Ascending aorta (tissue), 2 donors: ENCODE data around the gene ALDH5A1. TPM values are rescaled to one million over a fixed set of nuclear protein-coding genes. Genes with fewer than 3 reads are reported as not detected.

Experiments used
- DNase-seq, 2 donors: peaks; one replicate each; pipeline ENCODE4 v3.0.0-alpha.2; 2019; ENCODE audit warnings: low spot score in 2 of 2
- H3K27ac ChIP-seq, 2 donors: fragments of 200-600 bp; sonication (generic); one replicate each; pipeline ENCODE4 v1.5.1; 2016 to 2017; ENCODE audit warnings: mild to moderate bottlenecking in 1 of 2
- H3K27me3 ChIP-seq: fragments of 200-600 bp; sonication (generic); one replicate; pipeline ENCODE4 v1.5.1; 2017
- H3K36me3 ChIP-seq, 2 donors: fragments of 200-600 bp; sonication (generic); one replicate each; pipeline ENCODE4 v1.5.1; 2016
- H3K4me1 ChIP-seq, 2 donors: fragments of 200-600 bp; sonication (generic); one replicate each; pipeline ENCODE4 v1.5.1; 2016 to 2017; ENCODE audit warnings: mild to moderate bottlenecking in 1 of 2
- H3K4me3 ChIP-seq, 2 donors: fragments of 200-600 bp; sonication (generic); one replicate each; pipeline ENCODE4 v1.5.1; 2016 to 2017; ENCODE audit warnings: mild to moderate bottlenecking in 1 of 2
- H3K9me3 ChIP-seq, 2 donors: fragments of 200-600 bp; sonication (generic); one replicate each; pipeline ENCODE4 v1.5.1; 2016
- CTCF ChIP-seq, 3 experiments: fragments of 200-600 bp in 2 of 3; fragments of 450-650 bp in 1 of 3; sonication (generic) in 2 of 3; IDR thresholded peaks; one replicate each; pipeline ENCODE4 v1.5.1; 2016 to 2019; ENCODE audit warnings: antibody characterized with exemption in 3 of 3, mild to moderate bottlenecking in 1 of 3, moderate library complexity in 1 of 3
- intact Hi-C: fragments of 100-400 bp; cut with DNase I; formaldehyde crosslinking; loops from one replicate; pipeline ENCODE4 v1.15.1; 2023
- total RNA-seq: library from RNA; depleted of rRNA; stranded (reverse); fragments of >200 nt; gene quantifications from one replicate; pipeline ENCODE4 v1.1.0, GENCODE V29; 2016

ALDH5A1 gene
- total RNA-seq, 1 donor from 2014 or later = 0.21 TPM

- intact Hi-C loops = no loop called here
- no peak for TF ChIP-seq CTCF (IDR thresholded peaks at IDR 0.05)
- H3K36me3 ChIP-seq = no peaks in the 10 kb centered on the region
- no peaks in the 10 kb centered on the region for H3K9me3 ChIP-seq
- no peaks in the 10 kb centered on the region for H3K27me3 ChIP-seq
- no peak overlapping the region for H3K27ac ChIP-seq
- DNase-seq = no peak
- H3K4me3 ChIP-seq = no peak overlapping the region
- H3K4me1 ChIP-seq = no peaks in the 10 kb centered on the region
Measured at GRCh38 chr6:24546439-24546838, 51.7 kb downstream of the ALDH5A1 start.

- H3K4me1 ChIP-seq = no peaks in the 10 kb centered on the region
- no peak overlapping the region for H3K4me3 ChIP-seq
- no peaks in the 10 kb centered on the region for H3K27me3 ChIP-seq
- intact Hi-C loops = no loop called here
- no peak overlapping the region for H3K27ac ChIP-seq
- H3K36me3 ChIP-seq = no peaks in the 10 kb centered on the region
- no peak for DNase-seq
- TF ChIP-seq CTCF (IDR thresholded peaks at IDR 0.05) = no peak
- no peaks in the 10 kb centered on the region for H3K9me3 ChIP-seq
Measured at GRCh38 chr6:24547243-24547642, 52.5 kb downstream of the ALDH5A1 start.

- H3K36me3 ChIP-seq = no peaks in the 10 kb centered on the region
- no peak for DNase-seq
- no peaks in the 10 kb centered on the region for H3K27me3 ChIP-seq
- no peak overlapping the region for H3K27ac ChIP-seq
- no peaks in the 10 kb centered on the region for H3K9me3 ChIP-seq
- no peaks in the 10 kb centered on the region for H3K4me1 ChIP-seq
- no peak for TF ChIP-seq CTCF (IDR thresholded peaks at IDR 0.05)
- intact Hi-C loops = no loop called here
- H3K4me3 ChIP-seq = no peak overlapping the region
Measured at GRCh38 chr6:24549158-24549557, 54.4 kb downstream of the ALDH5A1 start.

- Histone ChIP-seq H3K36me3 (no peaks in the 10 kb centered on the region), H3K4me1 (no peaks in the 10 kb centered on the region), H3K27ac (no peak overlapping the region), H3K4me3 (no peak overlapping the region), H3K27me3 (no peaks in the 10 kb centered on the region), H3K9me3 (no peaks in the 10 kb centered on the region)
- DNase-seq = no peak
- intact Hi-C loops = no loop called here
- no peak for TF ChIP-seq CTCF (IDR thresholded peaks at IDR 0.05)
Measured at GRCh38 chr6:24549674-24550353, 55.0 kb downstream of the ALDH5A1 start.

GRCh38 chr6:24551139-24551538 lies 56.4 kb downstream of the ALDH5A1 start:
- Histone ChIP-seq H3K9me3 (no peaks in the 10 kb centered on the region), H3K4me1 (no peaks in the 10 kb centered on the region), H3K27ac (no peak overlapping the region), H3K27me3 (no peaks in the 10 kb centered on the region), H3K4me3 (no peak overlapping the region), H3K36me3 (no peaks in the 10 kb centered on the region)
- intact Hi-C loops = no loop called here
- TF ChIP-seq CTCF (IDR thresholded peaks at IDR 0.05) = no peak
- DNase-seq = no peak

GRCh38 chr6:24554474-24554873 lies 59.7 kb downstream of the ALDH5A1 start:
- H3K4me3 ChIP-seq = no peak overlapping the region
- H3K27me3 ChIP-seq = no peaks in the 10 kb centered on the region
- intact Hi-C loops = no loop called here
- TF ChIP-seq CTCF (IDR thresholded peaks at IDR 0.05) = no peak
- DNase-seq = no peak
- H3K36me3 ChIP-seq = no peaks in the 10 kb centered on the region
- no peaks in the 10 kb centered on the region for H3K9me3 ChIP-seq
- H3K4me1 ChIP-seq = no peaks in the 10 kb centered on the region
- no peak overlapping the region for H3K27ac ChIP-seq
